Mesenchymal stem cell (in vitro differentiated cells and primary cell): ENCODE results near the gene NPHP4.
A peak's percentile ranks its signal among the peaks of the same experiment; 100 is the strongest.

ENCODE experiments used
- DNase-seq: peaks from one replicate; pipeline ENCODE4 v3.0.0-alpha.2; 2013
- H2AFZ ChIP-seq: one replicate; pipeline ENCODE4 v1.6.1; 2013; ENCODE audit warnings: low read depth, mild to moderate bottlenecking, control low read depth, inconsistent platforms, low read length, moderate library complexity
- H2AK5ac ChIP-seq: 2 replicates; pipeline ENCODE4 v1.6.1; 2013; ENCODE audit warnings: low read length, moderate library complexity, mild to moderate bottlenecking, inconsistent platforms; ENCODE audit not compliant: severe bottlenecking
- H2BK120ac ChIP-seq: one replicate; pipeline ENCODE4 v1.6.1; 2013; ENCODE audit warnings: low read depth, mild to moderate bottlenecking, inconsistent platforms, low read length, moderate library complexity
- H2BK12ac ChIP-seq, 2 experiments: one replicate each; pipeline ENCODE4 v1.6.1; 2013; ENCODE audit warnings: inconsistent platforms in 2 of 2, low read length in 2 of 2, mild to moderate bottlenecking in 2 of 2, moderate library complexity in 2 of 2, control low read depth in 1 of 2
- H2BK15ac ChIP-seq: one replicate; pipeline ENCODE4 v1.6.1; 2013; ENCODE audit warnings: mild to moderate bottlenecking, low read depth, inconsistent platforms; ENCODE audit not compliant: poor library complexity, severe bottlenecking
- H2BK5ac ChIP-seq: 2 replicates; pipeline ENCODE4 v1.6.1; 2013; ENCODE audit warnings: low read depth, mild to moderate bottlenecking, low read length, control low read depth, inconsistent platforms; ENCODE audit not compliant: poor library complexity, severe bottlenecking
- H3K14ac ChIP-seq, 2 experiments: one replicate each; pipeline ENCODE4 v1.6.1; 2013; ENCODE audit warnings: inconsistent platforms in 2 of 2, low read length in 2 of 2, control low read depth in 1 of 2, mild to moderate bottlenecking in 1 of 2, moderate library complexity in 1 of 2
- H3K18ac ChIP-seq, 2 experiments: one replicate each; pipeline ENCODE4 v1.6.1; 2013; ENCODE audit warnings: inconsistent platforms in 2 of 2, low read length in 2 of 2, control low read depth in 1 of 2, low read depth in 1 of 2, mild to moderate bottlenecking in 1 of 2
- H3K23ac ChIP-seq, 2 experiments: one replicate each; pipeline ENCODE4 v1.6.1; 2013; ENCODE audit warnings: inconsistent platforms in 2 of 2, low read length in 2 of 2, mild to moderate bottlenecking in 2 of 2, moderate library complexity in 2 of 2, control low read depth in 1 of 2
- H3K27ac ChIP-seq: 2 replicates; pipeline ENCODE4 v1.5.1; 2013; ENCODE audit warnings: mild to moderate bottlenecking, moderate library complexity, low read length, control low read depth, inconsistent platforms; ENCODE audit not compliant: poor library complexity, severe bottlenecking
- H3K27me3 ChIP-seq, 2 experiments: 2 replicates each; pipeline versions ENCODE4 v1.6.1 to v1.7.0; 2013; ENCODE audit warnings: low read length in 2 of 2, mild to moderate bottlenecking in 2 of 2, moderate library complexity in 2 of 2, control low read depth in 1 of 2, inconsistent platforms in 1 of 2; ENCODE audit not compliant: control insufficient read depth in 1 of 2, insufficient read depth in 1 of 2
- H3K36me3 ChIP-seq, 2 experiments: 2 replicates each; pipeline versions ENCODE4 v1.6.1 to v1.7.0; 2013; ENCODE audit warnings: low read length in 2 of 2, control low read depth in 1 of 2, inconsistent platforms in 1 of 2, low read depth in 1 of 2, mild to moderate bottlenecking in 1 of 2; ENCODE audit not compliant: insufficient read depth in 2 of 2, control insufficient read depth in 1 of 2
- H3K4ac ChIP-seq, 2 experiments: one replicate each; pipeline ENCODE4 v1.6.1; 2013; ENCODE audit warnings: inconsistent platforms in 2 of 2, low read length in 2 of 2, mild to moderate bottlenecking in 2 of 2, moderate library complexity in 2 of 2, control low read depth in 1 of 2, low read depth in 1 of 2
- H3K4me1 ChIP-seq: 2 replicates; pipeline ENCODE4 v1.6.1; 2013; ENCODE audit warnings: low read depth, low read length, control low read depth; ENCODE audit not compliant: control insufficient read depth, insufficient read depth
- H3K4me2 ChIP-seq: 2 replicates; pipeline ENCODE4 v1.6.1; 2013; ENCODE audit warnings: low read length, mild to moderate bottlenecking, inconsistent platforms; ENCODE audit not compliant: poor library complexity, severe bottlenecking
- H3K4me3 ChIP-seq, 2 experiments: 2 replicates each; pipeline versions ENCODE4 v1.5.1 to v1.7.0; 2013; ENCODE audit warnings: low read length in 2 of 2, mild to moderate bottlenecking in 2 of 2, control low read depth in 1 of 2, low read depth in 1 of 2; ENCODE audit not compliant: insufficient read depth in 1 of 2
- H3K79me1 ChIP-seq: replicated peaks from 2 replicates; pipeline ENCODE4 v1.6.1; 2013; ENCODE audit warnings: mild to moderate bottlenecking, control low read depth, low read length, inconsistent platforms; ENCODE audit not compliant: poor library complexity, severe bottlenecking
- H3K9ac ChIP-seq: 2 replicates; pipeline ENCODE4 v1.7.0; 2013; ENCODE audit warnings: mild to moderate bottlenecking, low read length, moderate library complexity
- H3K9me3 ChIP-seq: 2 replicates; pipeline ENCODE4 v1.7.0; 2013; ENCODE audit warnings: mild to moderate bottlenecking, low read length; ENCODE audit not compliant: control insufficient read depth
- H4K8ac ChIP-seq: one replicate; pipeline ENCODE4 v1.6.1; 2013; ENCODE audit warnings: inconsistent platforms, mild to moderate bottlenecking, low read length, moderate library complexity
- H4K91ac ChIP-seq: one replicate; pipeline ENCODE4 v1.6.1; 2013; ENCODE audit warnings: mild to moderate bottlenecking, low read length, inconsistent platforms
- WGBS: methylation state at CpG from one replicate; pipeline ENCODE4 v1.1.7; 2013; ENCODE audit warnings: mixed read lengths; 5-methylcytosine and 5-hydroxymethylcytosine counted together

Gene NPHP4

GRCh38 chr1:5868931-5869500 lies 123.2 kb downstream of the NPHP4 start:
- H2BK15ac ChIP-seq: no peak overlapping the region
- no peaks in the 10 kb centered on the region for H3K27me3 ChIP-seq
- H3K9ac ChIP-seq: no peak overlapping the region
- no peak for DNase-seq
- H3K4me1 ChIP-seq: peaks cover 6% of the 10 kb centered on the region
- no peak overlapping the region for H4K8ac ChIP-seq
- H2AK5ac ChIP-seq: no peak overlapping the region
- H3K4ac ChIP-seq: no peak overlapping the region
- no peak overlapping the region for H3K18ac ChIP-seq
- H3K27ac ChIP-seq: no peak overlapping the region
- H3K36me3 ChIP-seq: peaks cover 42 to 58% of the 10 kb centered on the region in 2 experiments
- H2BK12ac ChIP-seq: no peak overlapping the region
- no peak overlapping the region for H2BK120ac ChIP-seq
- H3K4me3 ChIP-seq: peak overlapping the region in 1 of 2 experiments; percentile 31
- peaks cover 3% of the 10 kb centered on the region for H3K9me3 ChIP-seq
- H3K23ac ChIP-seq: no peak overlapping the region
- no peak overlapping the region for H2BK5ac ChIP-seq
- no peak overlapping the region for H2AFZ ChIP-seq
- H3K14ac ChIP-seq: peak overlapping the region in 1 of 2 experiments; percentile 57
- no peaks in the 10 kb centered on the region for H3K79me1 ChIP-seq
- 91% methylated on average over 6 of the region's 6 CpGs for WGBS
- peak overlapping the region; percentile 80 for H4K91ac ChIP-seq
- H3K4me2 ChIP-seq: no peak overlapping the region

GRCh38 chr1:5865774-5866173 lies 126.5 kb downstream of the NPHP4 start:
- Histone ChIP-seq H3K4me3 (no peak overlapping the region), H3K9me3 (peaks cover 3% of the 10 kb centered on the region), H3K14ac (no peak overlapping the region), H3K4me2 (no peak overlapping the region), H2BK120ac (no peak overlapping the region), H4K91ac (no peak overlapping the region), H4K8ac (no peak overlapping the region), H2BK12ac (no peak overlapping the region), H3K27ac (no peak overlapping the region), H2AFZ (no peak overlapping the region), H3K79me1 (no peaks in the 10 kb centered on the region), H3K36me3 (peaks cover 20 to 61% of the 10 kb centered on the region in 2 experiments), H2BK5ac (no peak overlapping the region), H3K4me1 (peaks cover 6% of the 10 kb centered on the region), H2AK5ac (no peak overlapping the region), H3K23ac (no peak overlapping the region), H3K18ac (no peak overlapping the region), H3K4ac (no peak overlapping the region), H2BK15ac (no peak overlapping the region), H3K9ac (no peak overlapping the region), H3K27me3 (no peaks in the 10 kb centered on the region)
- no peak for DNase-seq
- 85% methylated on average over 7 of the region's 7 CpGs for WGBS

- H2AFZ ChIP-seq: no peak overlapping the region
- H3K36me3 ChIP-seq: peaks cover 17 to 65% of the 10 kb centered on the region in 2 experiments
- H3K9me3 ChIP-seq: peaks cover 3% of the 10 kb centered on the region
- H2BK120ac ChIP-seq: no peak overlapping the region
- H3K79me1 ChIP-seq: no peaks in the 10 kb centered on the region
- no peak overlapping the region for H2AK5ac ChIP-seq
- H4K8ac ChIP-seq: no peak overlapping the region
- H3K4me2 ChIP-seq: no peak overlapping the region
- H2BK12ac ChIP-seq: no peak overlapping the region
- no peak for DNase-seq
- H3K14ac ChIP-seq: peak overlapping the region in 1 of 2 experiments; percentile 71
- no peaks in the 10 kb centered on the region for H3K27me3 ChIP-seq
- no peak overlapping the region for H3K9ac ChIP-seq
- no peak overlapping the region for H2BK5ac ChIP-seq
- no peak overlapping the region for H3K4ac ChIP-seq
- H3K4me1 ChIP-seq: peaks cover 6% of the 10 kb centered on the region
- H3K27ac ChIP-seq: no peak overlapping the region
- no peak overlapping the region for H3K4me3 ChIP-seq
- no peak overlapping the region for H3K23ac ChIP-seq
- no peak overlapping the region for H4K91ac ChIP-seq
- H2BK15ac ChIP-seq: no peak overlapping the region
- H3K18ac ChIP-seq: no peak overlapping the region
- WGBS: 95% methylated on average over 16 of the region's 16 CpGs
These were observed 127.2 kb downstream of the NPHP4 start for GRCh38 chr1:5865056-5865455.

DNA sequence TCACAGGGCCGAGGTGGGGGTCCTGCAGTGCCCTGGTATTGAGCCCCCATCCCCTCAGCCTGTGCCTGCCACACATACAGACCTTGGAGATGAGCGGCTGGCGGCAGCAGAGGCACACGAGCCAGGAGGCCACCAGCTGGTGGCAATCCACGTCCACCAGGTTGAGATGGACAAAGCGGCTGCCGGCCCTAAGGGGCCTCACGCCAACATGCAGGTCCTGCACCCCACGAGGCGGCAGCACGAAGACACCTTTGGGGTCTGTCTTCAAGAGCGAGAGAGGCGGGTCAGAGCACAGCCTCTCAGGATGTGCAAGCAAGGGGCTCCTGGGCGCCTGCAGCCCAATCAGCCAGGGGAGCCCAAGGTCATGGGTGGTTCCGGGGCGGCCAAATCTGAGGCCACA lies 128.0 kb downstream of the NPHP4 start:
- H2AK5ac ChIP-seq: no peak overlapping the region
- no peak overlapping the region for H3K9ac ChIP-seq
- no peak overlapping the region for H3K4me3 ChIP-seq
- no peak overlapping the region for H2AFZ ChIP-seq
- H3K9me3 ChIP-seq: no peaks in the 10 kb centered on the region
- H3K18ac ChIP-seq: no peak overlapping the region
- H3K14ac ChIP-seq: no peak overlapping the region
- H4K8ac ChIP-seq: no peak overlapping the region
- peaks cover 11 to 65% of the 10 kb centered on the region in 2 experiments for H3K36me3 ChIP-seq
- peaks cover 6% of the 10 kb centered on the region for H3K4me1 ChIP-seq
- no peak overlapping the region for H2BK120ac ChIP-seq
- no peak overlapping the region for H3K4ac ChIP-seq
- no peak overlapping the region for H3K23ac ChIP-seq
- H4K91ac ChIP-seq: no peak overlapping the region
- no peak overlapping the region for H3K27ac ChIP-seq
- WGBS: 97% methylated on average over 16 of the region's 16 CpGs
- H3K79me1 ChIP-seq: no peaks in the 10 kb centered on the region
- H3K4me2 ChIP-seq: no peak overlapping the region
- H2BK12ac ChIP-seq: no peak overlapping the region
- no peak for DNase-seq
- no peaks in the 10 kb centered on the region for H3K27me3 ChIP-seq
- no peak overlapping the region for H2BK5ac ChIP-seq
- H2BK15ac ChIP-seq: no peak overlapping the region
